Breast epithelium (tissue), 3 donors: ENCODE data around the gene KLHDC7B.

Experiments used
- POLR2AphosphoS5 ChIP-seq, 3 donors: sonication (generic); formaldehyde crosslinking; IDR thresholded peaks; one replicate each; pipeline ENCODE4 v1.6.1; 2017; ENCODE audit warnings: antibody characterized with exemption in 3 of 3
- TF ChIP-seq, protein P1 (sequence below), 3 donors: fragments of 450-650 bp; IDR thresholded peaks; one replicate each; pipeline ENCODE4 v1.5.1; 2016 to 2017; ENCODE audit warnings: antibody characterized with exemption in 3 of 3, mild to moderate bottlenecking in 3 of 3, moderate library complexity in 3 of 3

DNA sequence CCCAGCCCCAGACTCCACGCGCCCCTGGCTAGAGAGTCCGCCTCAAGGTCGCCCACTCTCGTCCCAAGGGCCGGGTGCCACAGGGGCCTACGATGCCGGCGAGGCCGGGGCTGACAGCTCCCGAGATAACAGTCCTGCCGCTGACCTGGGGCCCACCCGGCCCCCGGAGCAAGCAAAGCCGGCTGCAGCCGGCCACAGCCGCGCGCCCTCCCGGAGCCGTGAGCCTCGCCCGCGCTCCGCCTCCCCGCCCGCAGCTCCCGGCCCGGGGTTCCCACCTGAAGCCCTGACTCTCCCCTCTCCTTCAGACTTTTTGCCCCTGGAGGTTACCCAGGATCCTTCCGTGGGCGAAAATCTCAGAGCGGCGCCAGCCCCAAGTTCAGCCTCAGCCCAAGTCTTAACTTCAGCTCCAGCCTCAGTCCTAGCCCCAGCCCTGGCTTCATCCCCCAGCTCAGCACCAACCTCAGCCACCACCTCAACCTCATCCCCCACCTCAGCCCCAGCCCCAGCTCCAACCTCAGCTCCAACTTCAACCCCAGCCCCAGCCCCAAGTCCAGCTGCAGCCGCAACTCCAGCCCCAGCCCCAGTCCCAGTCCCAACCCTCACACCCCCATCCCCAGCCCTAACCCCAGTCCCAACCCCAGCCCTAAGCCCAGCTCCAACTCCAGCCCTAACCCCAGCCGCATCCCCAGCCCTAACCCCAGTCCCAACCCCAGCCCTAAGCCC, 1.7 kb downstream of the KLHDC7B start:
- no peak for TF ChIP-seq POLR2AphosphoS5 (IDR thresholded peaks at IDR 0.05)
- TF ChIP-seq, protein P1, sequence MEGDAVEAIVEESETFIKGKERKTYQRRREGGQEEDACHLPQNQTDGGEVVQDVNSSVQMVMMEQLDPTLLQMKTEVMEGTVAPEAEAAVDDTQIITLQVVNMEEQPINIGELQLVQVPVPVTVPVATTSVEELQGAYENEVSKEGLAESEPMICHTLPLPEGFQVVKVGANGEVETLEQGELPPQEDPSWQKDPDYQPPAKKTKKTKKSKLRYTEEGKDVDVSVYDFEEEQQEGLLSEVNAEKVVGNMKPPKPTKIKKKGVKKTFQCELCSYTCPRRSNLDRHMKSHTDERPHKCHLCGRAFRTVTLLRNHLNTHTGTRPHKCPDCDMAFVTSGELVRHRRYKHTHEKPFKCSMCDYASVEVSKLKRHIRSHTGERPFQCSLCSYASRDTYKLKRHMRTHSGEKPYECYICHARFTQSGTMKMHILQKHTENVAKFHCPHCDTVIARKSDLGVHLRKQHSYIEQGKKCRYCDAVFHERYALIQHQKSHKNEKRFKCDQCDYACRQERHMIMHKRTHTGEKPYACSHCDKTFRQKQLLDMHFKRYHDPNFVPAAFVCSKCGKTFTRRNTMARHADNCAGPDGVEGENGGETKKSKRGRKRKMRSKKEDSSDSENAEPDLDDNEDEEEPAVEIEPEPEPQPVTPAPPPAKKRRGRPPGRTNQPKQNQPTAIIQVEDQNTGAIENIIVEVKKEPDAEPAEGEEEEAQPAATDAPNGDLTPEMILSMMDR (IDR thresholded peaks at IDR 0.05): no peak
